OCI-M2 (cell line): ENCODE measurements around the gene COL9A1.

Source experiments
- DNase-seq: peaks from one replicate; lab custom pipeline; 2025; ENCODE audit not compliant: unreplicated experiment; lab: John Stamatoyannopoulos, UW

Gene COL9A1

DNA sequence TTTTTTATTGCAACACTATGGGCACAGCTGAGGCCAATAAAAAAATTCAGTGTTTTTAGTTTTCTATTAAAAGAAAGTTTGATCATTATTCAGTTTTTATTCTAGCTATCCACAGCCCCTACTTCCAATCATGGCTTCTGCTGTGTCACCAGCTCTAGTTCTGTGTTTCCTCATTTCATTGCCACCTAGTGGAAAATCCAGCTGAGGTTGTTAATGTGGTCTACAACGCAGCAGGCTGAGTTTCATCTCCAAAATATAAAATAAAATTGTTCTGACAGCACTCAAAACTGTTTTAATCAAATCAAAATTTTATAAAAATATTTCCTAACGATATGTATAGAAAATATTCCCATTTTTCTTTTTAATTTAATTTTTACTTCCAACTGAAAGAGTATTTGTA, 13.6 kb downstream of the COL9A1 start:
- DNase-seq: no peak

DNA sequence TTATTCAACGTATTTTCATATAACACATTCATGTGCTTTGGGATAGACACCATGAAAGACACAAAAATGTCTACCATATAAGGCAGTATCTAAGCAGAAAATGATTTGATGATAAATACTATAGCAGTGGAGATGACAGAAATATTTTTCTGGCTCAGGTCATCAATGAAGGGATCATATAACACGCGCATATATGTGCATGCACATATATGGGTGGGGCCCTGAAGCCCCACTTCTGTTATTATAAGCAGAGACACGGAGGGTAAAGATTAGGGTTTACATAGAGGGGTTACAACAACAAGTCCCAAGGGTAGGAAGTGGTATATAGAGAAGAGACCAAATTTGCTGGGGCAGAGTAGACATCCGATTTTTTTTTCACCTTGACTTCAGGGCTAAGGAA, 16.0 kb downstream of the COL9A1 start:
- no peak for DNase-seq

DNA sequence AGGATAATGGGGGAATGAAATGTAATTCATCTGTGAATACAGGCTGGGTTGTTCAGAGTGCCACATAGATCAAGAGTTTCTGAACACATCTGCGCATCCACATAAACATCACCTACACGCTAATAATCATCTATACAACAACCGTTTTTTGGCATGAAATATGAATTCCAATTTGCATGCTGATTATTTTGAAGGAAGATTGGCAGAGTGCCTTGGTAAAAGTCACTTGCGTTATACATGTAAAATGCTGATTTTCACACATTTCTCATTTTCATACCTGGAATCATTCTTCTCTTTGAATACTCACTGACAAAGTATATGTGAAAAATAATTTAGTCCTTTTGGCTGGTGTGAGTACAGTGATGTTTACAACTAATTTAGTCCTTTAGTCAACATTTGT, 17.7 kb downstream of the COL9A1 start:
- no peak for DNase-seq

DNA sequence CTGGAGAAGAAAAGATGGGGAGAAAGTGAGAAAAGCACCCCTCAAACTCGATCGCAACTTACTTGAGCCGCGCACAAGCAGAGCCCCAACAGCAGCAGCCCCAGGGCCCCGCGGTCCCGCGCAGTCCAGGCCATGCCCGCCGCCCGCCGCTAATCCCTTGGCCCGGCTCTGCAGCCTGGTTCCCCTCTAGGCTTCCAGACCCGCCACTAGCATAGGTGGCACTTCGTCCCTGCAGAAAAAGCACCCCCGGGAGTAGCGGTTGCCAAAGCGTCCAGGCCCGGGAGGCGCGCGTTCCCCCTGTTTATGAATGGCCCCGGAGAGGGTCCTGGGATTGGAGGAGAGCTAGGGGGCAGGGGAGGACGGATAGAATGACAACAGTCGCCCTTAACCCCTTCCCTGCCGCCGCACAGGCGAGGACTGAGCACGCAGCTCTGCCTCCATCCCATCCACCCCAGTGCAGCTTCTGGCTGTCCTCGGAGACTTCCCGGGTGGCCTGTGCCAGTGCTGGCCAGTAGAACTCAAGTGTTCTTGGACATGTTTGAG, 19.9 kb downstream of the COL9A1 start:
- DNase-seq: no peak

DNA sequence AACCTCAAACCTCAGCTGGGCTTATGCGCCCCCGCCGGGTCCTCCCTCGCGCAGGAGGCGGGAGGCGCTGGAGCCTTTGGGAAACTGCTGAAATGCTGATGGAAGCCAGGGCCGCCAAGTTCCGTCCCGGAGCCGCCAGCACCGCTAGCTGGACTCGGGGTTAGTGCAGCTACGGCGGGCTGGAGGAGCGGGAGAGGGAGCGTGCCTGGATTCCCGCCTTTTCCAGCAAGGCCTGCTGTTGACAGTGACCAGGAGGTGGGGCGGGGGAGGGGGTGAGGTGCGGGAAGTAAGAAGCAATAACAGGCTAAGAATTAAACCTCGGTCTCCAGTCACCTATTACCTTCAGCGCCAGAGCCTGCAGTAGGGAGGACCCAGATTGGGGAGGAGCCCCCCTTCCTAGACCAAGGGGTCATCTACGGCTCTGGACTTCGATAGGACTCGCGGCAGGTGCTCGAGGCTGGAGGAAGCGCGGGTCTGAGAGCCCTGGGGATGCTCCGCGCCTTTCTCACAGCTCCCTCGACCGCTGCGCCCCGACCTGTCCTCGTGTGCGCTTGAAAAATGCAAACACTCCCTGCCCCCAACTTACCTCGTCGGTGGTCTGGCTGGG, 20.5 kb downstream of the COL9A1 start:
- no peak for DNase-seq

DNA sequence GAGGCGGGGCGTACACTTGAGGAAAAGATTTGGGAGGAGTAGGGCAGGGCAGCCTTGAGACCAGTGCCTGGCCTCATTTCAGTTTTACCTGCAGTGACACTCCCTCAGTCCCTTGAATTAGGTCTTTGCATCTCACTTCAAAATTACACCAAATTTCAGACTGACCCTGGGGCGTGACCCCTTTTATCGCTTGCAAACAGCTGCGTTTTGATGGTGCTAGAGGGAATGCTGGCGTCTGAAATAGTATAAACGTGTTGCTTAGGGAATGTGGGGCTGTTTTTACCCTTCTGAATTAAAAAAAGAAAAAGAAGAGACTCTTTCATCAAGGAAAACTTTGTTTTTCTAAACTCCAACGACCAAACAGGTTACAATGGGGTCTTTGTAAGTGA, 21.0 kb downstream of the COL9A1 start:
- DNase-seq: no peak

DNA sequence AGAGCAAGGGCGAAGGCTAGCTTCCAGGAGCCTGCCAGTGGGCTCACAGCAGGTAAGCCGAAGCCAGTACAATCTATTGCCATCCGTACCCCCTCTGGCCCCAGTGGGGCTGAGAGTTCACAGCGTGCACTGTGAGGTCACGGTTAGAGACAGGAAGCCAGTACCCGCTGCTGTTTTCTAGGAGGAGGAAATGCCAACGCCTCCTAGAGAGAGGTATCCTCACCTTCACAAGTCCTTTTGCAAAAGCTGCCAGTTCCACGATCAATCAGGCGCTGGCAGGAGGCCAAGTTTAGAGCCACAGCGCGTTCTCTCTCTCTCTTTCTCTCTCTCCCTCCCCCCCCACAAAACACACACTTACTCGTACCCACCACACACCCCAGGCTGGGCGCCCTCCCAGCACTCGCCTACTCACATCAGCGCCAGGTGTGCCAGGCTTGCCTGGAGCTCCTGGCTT, 22.5 kb downstream of the COL9A1 start:
- no peak for DNase-seq

DNA sequence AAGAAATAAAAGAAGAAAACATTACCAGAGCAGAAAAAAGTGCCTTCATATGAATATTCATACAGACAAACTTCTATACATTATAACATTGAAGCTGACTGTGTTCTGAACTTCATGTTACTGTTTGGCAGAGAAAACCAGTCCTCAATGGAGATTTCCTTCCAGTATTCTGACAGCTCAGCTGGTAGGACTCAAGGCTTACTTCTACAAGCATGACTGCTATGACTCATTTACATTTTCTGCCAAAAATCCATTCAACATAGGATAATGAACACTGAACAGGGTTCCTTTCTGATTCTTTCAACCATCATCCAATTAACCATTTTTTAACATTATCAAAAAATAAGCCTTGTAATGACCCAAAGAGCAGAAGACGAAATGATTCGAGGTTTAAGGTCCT, 25.4 kb downstream of the COL9A1 start:
- no peak for DNase-seq

DNA sequence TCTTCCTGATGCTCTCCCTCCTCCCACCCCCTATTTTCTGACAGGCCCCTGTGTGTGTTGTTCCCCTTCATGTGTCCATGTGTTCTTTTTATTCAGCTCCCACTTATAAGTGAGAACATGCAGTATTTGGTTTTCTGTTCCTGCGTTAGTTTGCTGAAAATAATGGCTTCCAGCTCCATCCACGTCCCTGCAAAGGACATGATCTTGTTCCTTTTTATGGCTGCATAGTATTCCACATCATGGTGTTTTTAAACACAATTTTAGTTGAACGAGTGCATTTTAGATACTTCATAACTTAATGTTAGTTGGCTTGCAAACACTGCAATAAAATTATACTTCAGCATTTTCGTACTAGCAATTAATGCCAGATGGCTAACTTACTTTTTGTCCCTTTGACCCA, 28.5 kb downstream of the COL9A1 start:
- DNase-seq: no peak

DNA sequence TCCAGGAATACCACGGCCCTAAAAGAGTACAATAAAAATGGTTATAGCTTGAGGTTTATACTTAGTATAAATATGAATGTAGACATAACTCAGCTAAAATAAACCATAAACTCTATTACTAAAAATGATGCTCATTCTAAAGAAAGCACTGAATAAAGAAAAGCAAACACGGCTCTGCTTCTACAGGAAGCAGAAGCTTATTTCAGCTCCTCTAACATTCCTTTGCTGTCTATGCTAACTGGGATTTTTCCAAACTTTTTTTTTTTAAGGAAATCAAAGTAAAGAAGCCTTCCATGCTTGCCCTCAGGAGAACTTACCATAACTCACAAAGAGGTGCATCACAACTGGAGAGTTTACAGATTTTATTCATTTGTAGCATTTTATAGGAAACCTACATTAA, 30.8 kb downstream of the COL9A1 start:
- no peak for DNase-seq

DNA sequence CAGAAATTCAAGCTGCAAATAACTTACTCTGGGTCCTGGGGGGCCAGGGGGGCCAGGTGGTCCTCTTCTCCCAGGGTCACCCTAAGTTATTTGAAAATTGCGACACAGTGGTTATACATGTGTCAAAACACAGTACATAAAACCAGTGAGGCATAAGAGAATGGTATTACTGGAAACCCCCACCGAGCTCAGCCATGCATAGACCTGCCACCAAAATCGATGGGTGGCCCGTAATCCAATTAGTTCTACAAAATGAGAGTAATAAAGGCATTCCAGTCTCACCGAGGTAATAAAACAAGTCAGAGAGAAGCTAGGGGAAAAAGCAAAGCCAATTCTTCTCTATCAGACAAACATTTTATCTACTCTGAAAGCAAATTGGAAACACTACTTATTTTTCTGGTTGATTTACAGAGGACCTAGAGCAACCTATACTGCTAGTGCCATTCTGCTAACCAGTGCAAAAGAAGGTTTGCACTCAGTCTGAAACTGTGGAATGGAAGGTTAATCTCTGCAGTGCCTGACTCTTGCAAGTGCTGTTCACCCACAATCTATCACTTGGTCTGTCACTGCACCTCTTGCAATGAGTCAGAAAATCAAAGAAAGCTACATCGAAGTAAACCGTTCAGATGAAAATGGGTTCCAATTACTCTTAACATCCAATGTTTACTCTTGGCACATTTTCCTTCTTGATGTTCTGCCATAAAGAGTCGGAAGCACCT, 32.4 kb downstream of the COL9A1 start:
- no peak for DNase-seq

DNA sequence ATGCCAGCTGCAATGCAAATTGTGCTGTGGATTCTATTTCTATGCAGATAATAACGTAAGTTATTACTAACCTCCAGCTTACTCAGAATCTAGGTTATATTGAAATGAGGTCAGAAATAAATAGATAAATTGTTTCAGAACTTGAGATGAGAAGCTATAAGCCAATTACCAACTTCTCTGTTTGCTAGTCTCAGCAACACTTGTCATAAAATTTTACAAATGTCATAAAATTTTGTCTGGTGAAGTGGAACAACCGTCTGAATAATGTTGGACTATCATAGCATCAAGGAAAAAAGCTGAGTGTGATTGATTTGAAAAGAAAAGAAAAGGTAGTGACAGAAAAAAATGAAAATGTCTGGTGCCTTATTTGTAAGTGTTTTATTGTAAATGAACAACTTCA, 36.7 kb downstream of the COL9A1 start:
- no peak for DNase-seq

DNA sequence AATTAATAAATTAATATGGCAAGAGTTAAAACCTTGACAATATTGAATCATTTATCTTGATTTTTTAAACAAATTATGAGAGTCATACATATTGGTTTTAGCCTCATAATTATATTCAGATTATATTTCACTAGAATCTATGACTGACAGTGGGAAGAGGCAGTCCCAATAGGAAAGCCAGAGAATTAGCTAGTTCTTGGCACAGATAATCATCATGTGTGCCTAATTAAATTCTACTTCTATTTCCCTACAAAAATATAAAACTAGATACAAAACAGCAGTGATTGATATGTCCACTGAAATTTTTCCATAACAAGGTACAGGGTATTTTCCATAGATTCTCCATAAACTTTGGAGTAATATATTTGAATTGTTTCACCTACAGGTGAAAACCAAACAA, 38.6 kb downstream of the COL9A1 start:
- no peak for DNase-seq

DNA sequence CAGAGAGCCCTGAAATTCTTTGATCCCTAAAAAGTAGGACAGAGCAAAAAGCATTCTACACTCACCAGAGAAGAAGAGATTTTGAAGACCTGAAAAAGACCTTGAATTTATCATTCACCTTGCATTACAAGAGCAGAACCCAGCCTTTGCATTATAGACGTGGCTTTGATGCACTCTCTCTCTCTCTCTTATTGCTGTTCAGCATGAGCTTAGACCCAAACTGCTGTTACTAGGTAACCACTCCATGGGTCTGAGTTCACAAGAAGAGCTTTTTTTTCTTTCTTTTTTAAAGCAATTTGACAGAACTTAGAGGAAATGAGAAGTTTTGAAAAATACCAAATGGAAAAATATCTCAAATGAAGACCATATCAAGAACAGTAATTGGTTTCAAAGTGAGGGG, 44.4 kb downstream of the COL9A1 start:
- DNase-seq: no peak

DNA sequence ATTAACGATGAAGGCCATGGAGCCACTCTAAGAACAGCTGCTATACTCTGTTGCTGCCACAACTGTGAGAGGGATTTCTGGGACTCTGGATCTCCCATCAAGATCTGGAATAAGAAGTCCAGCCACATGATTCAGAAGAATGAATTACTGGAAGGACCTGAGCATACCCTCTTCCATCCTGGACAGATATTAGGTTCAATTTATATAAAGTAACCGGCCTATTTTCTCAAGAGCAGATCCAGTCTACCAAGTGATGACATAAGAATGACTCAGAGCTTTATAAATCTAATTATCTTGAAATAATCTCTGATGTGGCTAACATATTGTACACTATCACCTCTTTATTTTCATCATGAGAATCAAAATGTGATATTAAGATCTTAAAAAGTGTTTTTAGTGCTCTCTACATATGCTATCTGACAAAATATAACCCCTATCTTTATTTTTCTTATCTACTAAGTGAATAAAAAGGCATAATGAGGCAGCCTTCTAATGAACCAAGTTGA, 45.1 kb downstream of the COL9A1 start:
- no peak for DNase-seq

DNA sequence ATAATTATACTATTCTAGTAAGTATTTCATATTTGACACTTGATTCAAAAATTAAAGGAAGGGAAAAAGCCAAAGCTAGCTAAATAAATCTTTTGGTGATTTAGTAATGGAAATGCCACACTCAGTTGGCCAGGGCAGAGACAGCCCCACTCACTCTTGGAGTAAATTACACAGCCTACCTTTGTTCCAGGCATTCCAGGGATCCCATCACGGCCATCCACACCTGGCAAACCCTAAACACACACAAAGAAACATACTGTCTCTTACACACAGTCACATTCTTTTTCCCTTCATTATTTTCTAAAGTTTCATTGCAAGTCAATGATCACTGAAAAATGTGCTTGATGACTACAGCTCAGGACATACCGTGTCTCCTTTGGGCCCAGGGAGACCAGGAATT, 48.1 kb downstream of the COL9A1 start:
- DNase-seq: no peak

DNA sequence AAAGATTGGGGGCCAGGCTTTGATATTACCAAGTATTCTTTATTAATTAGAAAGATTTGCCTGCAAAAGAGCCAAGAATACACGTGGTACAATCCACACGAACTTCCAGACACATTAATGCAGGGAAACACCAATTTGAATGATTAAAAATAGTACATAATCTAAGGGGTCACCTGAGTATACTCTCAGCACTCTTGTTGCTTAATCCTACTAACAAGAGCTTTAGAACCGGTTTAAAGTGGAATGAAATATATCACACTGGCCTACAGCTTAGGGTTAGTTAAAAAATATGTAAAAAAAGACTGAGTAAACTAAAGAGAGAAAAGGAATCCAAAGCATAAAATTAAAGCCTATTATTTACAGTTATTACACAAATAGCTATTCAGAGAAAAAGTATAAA, 49.0 kb downstream of the COL9A1 start:
- no peak for DNase-seq

DNA sequence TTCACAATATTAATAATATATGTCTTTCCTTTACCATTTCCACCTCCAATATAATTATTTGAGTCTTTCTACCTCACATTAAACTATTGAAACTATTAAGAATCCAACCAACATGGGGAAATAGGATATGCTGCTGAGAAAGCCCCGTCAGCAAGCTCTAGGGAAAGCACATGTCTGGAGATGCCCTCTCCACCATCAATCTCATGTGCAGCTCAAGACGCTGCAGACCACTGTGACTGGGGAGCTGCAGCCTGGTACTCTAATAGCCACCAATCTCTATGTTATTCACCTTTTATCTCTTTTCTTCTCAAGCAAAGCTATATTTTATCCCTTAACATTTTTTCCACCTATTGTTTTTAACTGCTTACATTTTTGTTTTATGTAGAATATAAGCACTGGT, 50.3 kb downstream of the COL9A1 start:
- DNase-seq: no peak

DNA sequence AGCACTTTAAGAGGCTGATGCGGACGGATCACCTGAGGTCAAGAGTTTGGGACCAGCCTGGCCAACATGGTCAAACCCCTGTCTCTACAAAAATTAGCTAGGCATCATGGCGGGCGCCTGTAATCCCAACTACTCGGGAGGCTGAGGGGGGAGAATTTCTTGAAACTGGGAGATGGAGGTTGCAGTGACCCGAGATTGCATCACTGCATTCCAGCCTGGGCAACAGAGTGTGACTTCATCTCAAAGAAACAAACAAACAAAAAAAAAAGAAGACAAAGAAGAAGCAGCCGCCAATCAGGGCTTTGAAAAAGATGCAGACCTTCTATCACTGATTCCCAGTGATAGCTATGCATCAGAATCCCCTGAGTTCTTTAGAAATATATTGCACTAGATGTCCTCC, 56.8 kb downstream of the COL9A1 start:
- no peak for DNase-seq

DNA sequence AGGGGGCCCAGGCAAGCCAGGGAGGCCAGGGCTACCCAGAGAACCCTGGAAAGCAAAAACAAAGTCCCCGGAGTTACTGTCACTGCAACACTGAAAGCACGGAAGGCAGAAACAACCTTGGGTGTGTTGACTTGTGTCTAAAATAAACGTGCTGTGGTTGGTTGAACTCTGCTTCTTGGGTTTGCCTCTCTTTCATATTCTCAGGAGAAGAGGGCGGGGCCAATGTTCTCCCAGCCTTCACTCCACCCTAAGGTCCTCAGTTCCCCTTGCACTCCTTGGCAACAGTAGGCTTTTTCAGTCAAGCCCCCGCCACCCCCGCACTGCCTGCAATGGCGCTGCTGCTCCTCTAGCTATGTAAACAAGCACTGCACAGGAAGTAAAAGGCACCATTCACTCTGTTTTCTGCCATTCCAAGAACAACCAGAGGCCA, 60.9 kb downstream of the COL9A1 start:
- no peak for DNase-seq

DNA sequence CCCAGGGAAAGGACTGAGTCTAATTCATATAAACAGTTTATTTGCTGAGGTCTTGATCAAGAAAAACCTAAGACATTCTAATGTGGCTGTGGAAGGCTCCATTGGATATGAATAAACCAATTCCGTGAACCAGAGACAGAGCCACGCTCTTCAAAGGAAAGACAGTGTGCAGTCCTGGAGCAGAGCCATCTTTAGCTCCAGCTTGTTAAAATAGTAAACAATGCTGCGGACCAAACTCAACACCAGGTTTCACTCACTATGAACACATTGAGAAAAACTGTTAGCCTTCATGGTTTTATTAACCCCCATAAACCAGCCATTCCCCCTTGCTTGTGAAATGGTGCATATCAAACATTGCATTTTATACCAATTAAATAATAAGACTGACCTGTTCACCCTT, 61.9 kb downstream of the COL9A1 start:
- DNase-seq: no peak

DNA sequence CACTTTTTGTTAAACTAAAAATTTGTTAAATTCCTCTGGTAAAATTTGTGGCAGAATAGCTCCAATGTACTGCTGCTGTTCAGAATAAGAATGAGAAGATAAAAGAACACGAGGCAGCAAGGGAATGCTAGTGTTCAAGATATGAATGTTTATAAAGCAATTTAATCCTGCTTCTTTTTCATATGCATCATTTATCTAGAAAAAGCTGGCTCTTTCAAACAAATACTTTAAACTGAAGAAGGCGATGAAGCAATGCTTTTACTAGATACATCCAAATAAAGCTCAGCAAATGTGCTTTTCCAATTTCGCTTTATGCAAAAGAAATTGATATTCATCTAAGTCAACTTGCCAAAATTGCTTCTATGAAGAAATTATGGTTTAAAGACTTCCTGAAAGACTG, 66.5 kb downstream of the COL9A1 start:
- DNase-seq: no peak
